Measurements from ENCODE around the gene COG5. TPM values are rescaled to one million over a fixed set of nuclear protein-coding genes. Genes with fewer than 3 reads are reported as not detected.

The COG5 gene
- total and polyA plus RNA-seq, 2 experiments from 2014 or later, result 15.4 to 36.5 TPM

DNA sequence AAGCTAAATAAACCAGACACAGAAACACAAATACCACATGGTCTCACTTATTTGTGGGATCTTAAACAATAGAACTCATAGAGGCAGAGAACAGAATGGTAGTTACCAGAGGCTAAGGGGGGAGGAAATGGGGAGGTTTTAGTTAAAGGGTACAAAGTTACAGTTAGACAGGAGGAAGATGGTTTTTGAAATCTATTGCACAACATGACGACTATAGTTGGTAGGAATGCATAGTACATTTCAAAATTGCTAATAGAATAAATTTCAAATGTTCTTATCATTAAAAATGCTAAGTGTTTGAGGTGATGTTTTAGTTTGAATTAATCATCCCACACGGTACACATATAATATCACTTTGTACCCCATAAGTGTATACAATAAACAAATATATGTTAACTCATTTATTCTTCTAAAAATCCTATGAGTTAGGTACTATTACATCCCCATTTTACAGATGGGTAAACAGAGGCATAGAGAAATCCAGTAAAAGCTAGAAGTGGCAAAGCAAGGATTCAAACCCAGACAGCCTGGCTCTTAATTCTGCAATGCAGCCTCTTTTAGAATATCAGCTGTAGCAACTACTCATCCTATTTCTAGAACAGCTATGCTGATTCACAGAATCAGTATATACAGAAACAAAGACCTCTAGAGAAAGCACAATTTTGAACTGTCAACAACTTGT, 344.0 kb downstream of the COG5 start (continued):
- no peak for TF ChIP-seq ZNF462 (CRISPR knock-in tag; IDR thresholded peaks at IDR 0.05)
- TF ChIP-seq ZNF331 (CRISPR knock-in tag; IDR thresholded peaks at IDR 0.05; ENCODE audit: low read depth), result no peak
- no peak for TF ChIP-seq ZNF114 (CRISPR knock-in tag; IDR thresholded peaks at IDR 0.05)
- TF ChIP-seq STAT1 (IDR thresholded peaks at IDR 0.05; ENCODE audit: unreplicated experiment), result no peak
- TF ChIP-seq JUNB (IDR thresholded peaks at IDR 0.05; ENCODE audit: unreplicated experiment), result no peak
- no peak for TF ChIP-seq REST (IDR thresholded peaks at IDR 0.05; ENCODE audit: unreplicated experiment)
- no peak for TF ChIP-seq POLR2AphosphoS5 (IDR thresholded peaks at IDR 0.05; ENCODE audit: low read depth)
- TF ChIP-seq CTCF (conservative IDR thresholded peaks at IDR 0.05; ENCODE audit: low read depth in 2 of 2), result no peak
- no peak for TF ChIP-seq EZH2phosphoT487 (IDR thresholded peaks at IDR 0.05; ENCODE audit: unreplicated experiment)
- no peak for TF ChIP-seq NANOG (IDR thresholded peaks at IDR 0.05; ENCODE audit: borderline replicate concordance)
